ENCODE measurements around the gene ASPM. TPM values are rescaled to one million over a fixed set of nuclear protein-coding genes. Genes with fewer than 3 reads are reported as not detected.
"Not testable (repeated sequence)": the region's sequence is repeated elsewhere in the genome, so short reads cannot be mapped to it uniquely, and the experiment has no call there.

Gene ASPM
- total RNA-seq, 1 experiment from 2014 or later: 41.9 TPM

DNA sequence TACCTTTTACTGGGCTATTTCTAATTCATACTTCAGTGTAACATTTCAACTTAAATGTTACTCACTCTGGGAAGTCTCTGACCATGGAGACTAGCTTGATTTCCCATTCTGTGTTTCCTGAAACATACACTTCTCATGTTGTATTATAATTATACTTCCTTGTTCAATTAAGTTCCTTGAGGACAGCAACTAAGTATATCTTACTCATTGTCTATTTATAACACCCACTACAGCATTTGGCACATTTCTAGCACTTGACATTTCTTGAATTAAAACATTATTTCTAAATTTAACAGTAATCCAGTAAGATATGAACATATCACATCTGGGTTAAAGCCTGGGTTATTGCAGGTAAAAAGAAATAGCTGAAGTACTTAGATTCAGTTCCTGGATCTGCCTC is 47.0 kb downstream of the ASPM start:
- peaks cover 19% of the 10 kb centered on the region for H3K36me3 Mint-ChIP-seq (ENCODE audit: insufficient read depth, unreplicated experiment)
- ChIA-PET POLR2A (no interaction called here), CTCF (no interaction called here)
- intact Hi-C loops (cut with micrococcal nuclease; ENCODE audit: unreplicated experiment): no loop called here
- no peaks in the 10 kb centered on the region for H3K4me1 Mint-ChIP-seq (ENCODE audit: low read depth, unreplicated experiment)
- no peaks in the 10 kb centered on the region for H3K27me3 ChIP-seq (replicated peaks; ENCODE audit: control insufficient read depth, insufficient read depth, low read length)
- H3K9me3 ChIP-seq: no peaks in the 10 kb centered on the region
- H3K4me3 Mint-ChIP-seq (ENCODE audit: unreplicated experiment): no peak overlapping the region
- no TSS peak for BruUV-seq (replicated peaks)
- H3K4me3 ChIP-seq (ENCODE audit: low read depth, low read length): no peak overlapping the region
- DNase-seq: no peak
- H3K27ac Mint-ChIP-seq (ENCODE audit: unreplicated experiment): no peak overlapping the region
- H3K36me3 ChIP-seq (ENCODE audit: control insufficient read depth, insufficient read depth, low read length): peaks cover 1% of the 10 kb centered on the region; the same call in 1 of the 2 replicates
- TF ChIP-seq CTCF (IDR thresholded peaks at IDR 0.05; ENCODE audit: insufficient read depth in 1 of 2, low read depth in 1 of 2, low read length in 1 of 2, severe bottlenecking in 1 of 2, unreplicated experiment in 1 of 2): no peak
- H3K9me3 Mint-ChIP-seq (ENCODE audit: unreplicated experiment): no peaks in the 10 kb centered on the region
- no peaks in the 10 kb centered on the region for H3K27me3 Mint-ChIP-seq (ENCODE audit: insufficient read depth, unreplicated experiment)
- H3K4me1 ChIP-seq: no peaks in the 10 kb centered on the region

DNA sequence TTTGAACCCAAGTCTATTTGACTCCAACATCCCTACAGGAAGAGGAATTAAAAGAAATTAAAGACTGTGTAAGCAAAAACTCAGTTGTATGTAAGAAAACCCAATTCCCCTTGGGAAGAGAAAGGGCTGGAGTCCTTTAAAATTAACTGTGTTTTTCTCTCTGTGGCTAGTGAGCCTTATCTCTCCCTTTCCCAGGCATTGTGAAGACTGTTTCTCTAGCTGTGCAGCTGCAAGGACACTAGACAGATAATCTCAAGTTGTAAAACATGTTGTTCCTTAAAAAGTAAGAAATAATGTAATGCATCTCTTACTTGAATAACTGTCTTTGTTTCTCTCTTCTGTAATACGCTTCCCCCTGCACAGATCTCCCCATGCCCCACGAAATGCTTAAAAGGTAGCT is 49.5 kb downstream of the ASPM start:
- CTCF ChIA-PET; POLR2A ChIA-PET; H3K27ac Mint-ChIP-seq (ENCODE audit: unreplicated experiment); H3K4me1 Mint-ChIP-seq (ENCODE audit: low read depth, unreplicated experiment); H3K4me3 Mint-ChIP-seq (ENCODE audit: unreplicated experiment); H3K9me3 Mint-ChIP-seq (ENCODE audit: unreplicated experiment); H3K27me3 ChIP-seq (replicated peaks; ENCODE audit: control insufficient read depth, insufficient read depth, low read length); DNase-seq; H3K4me3 ChIP-seq (ENCODE audit: low read depth, low read length); BruUV-seq (replicated peaks); H3K27me3 Mint-ChIP-seq (ENCODE audit: insufficient read depth, unreplicated experiment); intact Hi-C loops (cut with micrococcal nuclease; ENCODE audit: unreplicated experiment); H3K36me3 ChIP-seq (ENCODE audit: control insufficient read depth, insufficient read depth, low read length); H3K4me1 ChIP-seq; H3K9me3 ChIP-seq: not testable (repeated sequence)
- H3K36me3 Mint-ChIP-seq (ENCODE audit: insufficient read depth, unreplicated experiment): peaks cover 15% of the 10 kb centered on the region

- Histone ChIP-seq H3K27me3 (replicated peaks; ENCODE audit: control insufficient read depth, insufficient read depth, low read length) (no peaks in the 10 kb centered on the region), H3K4me1 (no peaks in the 10 kb centered on the region), H3K4me3 (ENCODE audit: low read depth, low read length) (no peak overlapping the region), H3K9me3 (no peaks in the 10 kb centered on the region), H3K36me3 (ENCODE audit: control insufficient read depth, insufficient read depth, low read length) (no peaks in the 10 kb centered on the region)
- no peak for DNase-seq
- BruUV-seq (replicated peaks): no TSS peak
- ChIA-PET CTCF (no interaction called here), POLR2A (no interaction called here)
- H3K4me1 Mint-ChIP-seq (ENCODE audit: low read depth, unreplicated experiment): no peaks in the 10 kb centered on the region
- H3K27ac Mint-ChIP-seq (ENCODE audit: unreplicated experiment): no peak overlapping the region
- H3K4me3 Mint-ChIP-seq (ENCODE audit: unreplicated experiment): no peak overlapping the region
- intact Hi-C loops (cut with micrococcal nuclease; ENCODE audit: unreplicated experiment): no loop called here
- no peak for TF ChIP-seq CTCF (IDR thresholded peaks at IDR 0.05; ENCODE audit: insufficient read depth in 1 of 2, low read depth in 1 of 2, low read length in 1 of 2, severe bottlenecking in 1 of 2, unreplicated experiment in 1 of 2)
- H3K36me3 Mint-ChIP-seq (ENCODE audit: insufficient read depth, unreplicated experiment): peaks cover 15% of the 10 kb centered on the region
- no peaks in the 10 kb centered on the region for H3K9me3 Mint-ChIP-seq (ENCODE audit: unreplicated experiment)
- no peaks in the 10 kb centered on the region for H3K27me3 Mint-ChIP-seq (ENCODE audit: insufficient read depth, unreplicated experiment)
Observed at GRCh38 chr1:197096137-197096536, 50.3 kb downstream of the ASPM start.

DNA sequence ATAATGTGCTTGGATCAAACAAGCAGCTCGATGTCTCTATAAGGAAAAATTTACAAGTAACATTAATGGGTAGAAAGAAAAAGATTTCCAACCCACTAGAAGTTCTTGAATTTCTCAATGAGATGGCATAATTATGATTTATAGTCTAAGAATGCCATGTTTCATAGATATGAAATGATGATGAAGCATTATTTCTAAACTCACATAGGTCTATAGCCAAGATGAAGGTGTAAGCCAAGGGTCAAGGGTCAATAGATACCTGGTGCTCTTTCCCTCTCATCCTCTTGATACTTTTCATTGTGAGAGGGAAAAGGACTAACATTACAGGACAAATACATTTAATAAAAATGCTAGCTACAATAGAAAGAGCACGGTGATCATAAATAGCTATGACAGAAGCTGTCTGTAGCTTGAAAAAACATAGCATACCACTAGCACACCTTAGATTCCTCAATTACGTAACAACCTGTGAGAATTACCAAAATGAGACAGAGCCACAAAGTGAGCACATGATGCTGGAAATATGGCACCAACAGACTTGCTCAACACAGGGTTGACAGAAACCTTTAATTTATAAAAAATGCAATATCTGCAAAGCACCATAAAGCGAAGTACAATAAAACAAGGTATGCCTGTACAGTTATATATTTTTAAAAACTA is 53.1 kb downstream of the ASPM start:
- intact Hi-C loops (cut with micrococcal nuclease; ENCODE audit: unreplicated experiment): no loop called here
- Mint-ChIP-seq H3K9me3 (ENCODE audit: unreplicated experiment) (no peaks in the 10 kb centered on the region), H3K4me3 (ENCODE audit: unreplicated experiment) (no peak overlapping the region), H3K36me3 (ENCODE audit: insufficient read depth, unreplicated experiment) (peaks cover 29% of the 10 kb centered on the region), H3K27ac (ENCODE audit: unreplicated experiment) (no peak overlapping the region), H3K4me1 (ENCODE audit: low read depth, unreplicated experiment) (no peaks in the 10 kb centered on the region), H3K27me3 (ENCODE audit: insufficient read depth, unreplicated experiment) (no peaks in the 10 kb centered on the region)
- ChIA-PET CTCF (no interaction called here), POLR2A (no interaction called here)
- BruUV-seq (replicated peaks): no TSS peak
- H3K36me3 ChIP-seq (ENCODE audit: control insufficient read depth, insufficient read depth, low read length): no peaks in the 10 kb centered on the region
- no peaks in the 10 kb centered on the region for H3K9me3 ChIP-seq
- H3K4me3 ChIP-seq (ENCODE audit: low read depth, low read length): no peak overlapping the region
- TF ChIP-seq CTCF (IDR thresholded peaks at IDR 0.05; ENCODE audit: insufficient read depth in 1 of 2, low read depth in 1 of 2, low read length in 1 of 2, severe bottlenecking in 1 of 2, unreplicated experiment in 1 of 2): no peak
- no peaks in the 10 kb centered on the region for H3K4me1 ChIP-seq
- H3K27me3 ChIP-seq (replicated peaks; ENCODE audit: control insufficient read depth, insufficient read depth, low read length): no peaks in the 10 kb centered on the region
- DNase-seq: no peak

Measured in Caco-2 (cell line).